Endothelial cell (in vitro differentiated cells): ENCODE measurements around the gene SPRED2. TPM values are rescaled to one million over a fixed set of nuclear protein-coding genes. Genes with fewer than 3 reads are reported as not detected.
A peak's percentile ranks its signal among the peaks of the same experiment; 100 is the strongest.

Experiments
- DNase-seq: peaks from one replicate; pipeline ENCODE4 v3.0.0; 2021; ENCODE audit warnings: low spot score
- H3K27ac Mint-ChIP-seq: one replicate; pipeline ENCODE4 v1.8.0; 2021; ENCODE audit warnings: mixed read lengths, inconsistent platforms; ENCODE audit not compliant: unreplicated experiment
- H3K27me3 Mint-ChIP-seq: one replicate; pipeline ENCODE4 v1.8.0; 2021; ENCODE audit warnings: mild to moderate bottlenecking, moderate library complexity, mixed read lengths, inconsistent platforms; ENCODE audit not compliant: unreplicated experiment
- H3K36me3 Mint-ChIP-seq: one replicate; pipeline ENCODE4 v1.8.0; 2021; ENCODE audit warnings: mild to moderate bottlenecking, low read depth, mixed read lengths, inconsistent platforms; ENCODE audit not compliant: unreplicated experiment
- H3K4me1 Mint-ChIP-seq: one replicate; pipeline ENCODE4 v1.8.0; 2021; ENCODE audit warnings: mild to moderate bottlenecking, mixed read lengths, inconsistent platforms; ENCODE audit not compliant: unreplicated experiment
- H3K4me3 Mint-ChIP-seq: one replicate; pipeline ENCODE4 v1.8.0; 2021; ENCODE audit warnings: mild to moderate bottlenecking, mixed read lengths, inconsistent platforms; ENCODE audit not compliant: unreplicated experiment
- H3K9me3 Mint-ChIP-seq: one replicate; pipeline ENCODE4 v1.8.0; 2021; ENCODE audit warnings: mixed read lengths, inconsistent platforms; ENCODE audit not compliant: unreplicated experiment
- CTCF ChIP-seq: fragments of 200-600 bp; sonication (generic); IDR thresholded peaks from one replicate; pipeline ENCODE4 v1.5.0; 2021; ENCODE audit warnings: antibody characterized with exemption; ENCODE audit not compliant: unreplicated experiment
- total RNA-seq: library from RNA; stranded (reverse); fragmentation: NEBNext Ultra II Directional; extraction: Animal tissue kit (Norgen Biotek cat#: 25700); gene quantifications from one replicate; pipeline ENCODE4 v1.2.1, GENCODE V29; 2021; ENCODE audit not compliant: unreplicated experiment

The SPRED2 gene
- total RNA-seq, 1 donor from 2014 or later = 17.6 TPM

GRCh38 chr2:65355186-65355831, 77.1 kb downstream of the SPRED2 start:
- no peak for TF ChIP-seq CTCF
- peaks cover 25% of the 10 kb centered on the region for H3K4me1 Mint-ChIP-seq
- DNase-seq = no peak
- no peaks in the 10 kb centered on the region for H3K36me3 Mint-ChIP-seq
- H3K9me3 Mint-ChIP-seq = no peaks in the 10 kb centered on the region
- no peak overlapping the region for H3K27ac Mint-ChIP-seq
- H3K4me3 Mint-ChIP-seq = no peak overlapping the region
- peaks cover 1% of the 10 kb centered on the region for H3K27me3 Mint-ChIP-seq

- H3K4me1 Mint-ChIP-seq = peaks cover 30% of the 10 kb centered on the region
- no peak overlapping the region for H3K27ac Mint-ChIP-seq
- H3K4me3 Mint-ChIP-seq = no peak overlapping the region
- H3K36me3 Mint-ChIP-seq = no peaks in the 10 kb centered on the region
- DNase-seq = no peak
- no peak for TF ChIP-seq CTCF
- H3K9me3 Mint-ChIP-seq = no peaks in the 10 kb centered on the region
- H3K27me3 Mint-ChIP-seq = peaks cover 1% of the 10 kb centered on the region
Measured at GRCh38 chr2:65354773-65355172, 77.6 kb downstream of the SPRED2 start.

GRCh38 chr2:65353927-65354326, 78.5 kb downstream of the SPRED2 start:
- peaks cover 36% of the 10 kb centered on the region for H3K4me1 Mint-ChIP-seq
- no peak for DNase-seq
- no peak overlapping the region for H3K4me3 Mint-ChIP-seq
- no peak for TF ChIP-seq CTCF
- peaks cover 1% of the 10 kb centered on the region for H3K27me3 Mint-ChIP-seq
- H3K27ac Mint-ChIP-seq = no peak overlapping the region
- no peaks in the 10 kb centered on the region for H3K36me3 Mint-ChIP-seq
- no peaks in the 10 kb centered on the region for H3K9me3 Mint-ChIP-seq

GRCh38 chr2:65353046-65353445, 79.4 kb downstream of the SPRED2 start:
- Mint-ChIP-seq H3K36me3 (no peaks in the 10 kb centered on the region), H3K9me3 (no peaks in the 10 kb centered on the region), H3K27me3 (peaks cover 1% of the 10 kb centered on the region), H3K4me3 (no peak overlapping the region), H3K4me1 (peaks cover 36% of the 10 kb centered on the region), H3K27ac (no peak overlapping the region)
- peak; percentile 38 for DNase-seq
- TF ChIP-seq CTCF = no peak

- no peak overlapping the region for H3K27ac Mint-ChIP-seq
- H3K4me1 Mint-ChIP-seq = peaks cover 36% of the 10 kb centered on the region
- H3K36me3 Mint-ChIP-seq = no peaks in the 10 kb centered on the region
- no peak for TF ChIP-seq CTCF
- no peak overlapping the region for H3K4me3 Mint-ChIP-seq
- DNase-seq = no peak
- H3K9me3 Mint-ChIP-seq = no peaks in the 10 kb centered on the region
- peaks cover 5% of the 10 kb centered on the region for H3K27me3 Mint-ChIP-seq
Measured at GRCh38 chr2:65351948-65352595, 80.3 kb downstream of the SPRED2 start.
